ENCODE measurements around the gene YIPF7. TPM values are rescaled to one million over a fixed set of nuclear protein-coding genes. Genes with fewer than 3 reads are reported as not detected.

Gene YIPF7
- total RNA-seq, 1 donor from 2014 or later, result not detected

- H3K27me3 Mint-ChIP-seq (ENCODE audit: unreplicated experiment), result peaks cover 10% of the 10 kb centered on the region
- H3K9me3 Mint-ChIP-seq (ENCODE audit: unreplicated experiment), result no peaks in the 10 kb centered on the region
- TF ChIP-seq CTCF (IDR thresholded peaks at IDR 0.05), result no peak
- H3K4me1 Mint-ChIP-seq (ENCODE audit: unreplicated experiment), result peaks cover 31% of the 10 kb centered on the region
- peak; percentile 94 for DNase-seq (ENCODE audit: extremely low spot score, unreplicated experiment)
- H3K36me3 Mint-ChIP-seq (ENCODE audit: unreplicated experiment), result peaks cover 2% of the 10 kb centered on the region
- peak within 1 kb of the TSS; percentile 99 for H3K27ac Mint-ChIP-seq (ENCODE audit: unreplicated experiment)
- peak within 1 kb of the TSS; percentile 95 for H3K4me3 Mint-ChIP-seq (ENCODE audit: unreplicated experiment)
These were observed 26.9 kb upstream of the YIPF7 start, which contains the start of gene GUF1 for GRCh38 chr4:44678094-44679041. TSS of gene GUF1 (plus strand) at chr4:44678420. CDS start at chr4:44678623, 203 bp downstream.

DNA sequence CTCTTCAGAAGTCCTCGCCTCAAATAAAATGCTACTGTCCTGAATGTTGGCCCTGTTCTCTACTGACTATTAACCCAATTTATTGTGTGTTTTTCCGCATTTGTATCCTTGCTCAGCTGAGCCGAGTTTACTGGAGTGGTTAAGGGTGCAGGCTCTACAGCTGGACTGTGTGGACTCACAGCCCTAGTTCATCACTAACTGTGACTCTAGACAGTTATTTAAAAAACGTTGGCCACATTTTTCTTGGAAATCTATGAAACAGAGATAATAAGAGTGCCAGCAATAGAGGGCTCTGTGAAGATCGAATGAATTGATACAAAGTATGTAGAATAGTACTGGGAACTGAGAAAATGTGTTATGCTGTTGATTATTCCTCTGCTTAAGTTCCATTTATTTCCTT lies 23.9 kb upstream of the YIPF7 start:
- Mint-ChIP-seq H3K9me3 (ENCODE audit: unreplicated experiment) (no peaks in the 10 kb centered on the region), H3K4me1 (ENCODE audit: unreplicated experiment) (peaks cover 23% of the 10 kb centered on the region), H3K27ac (ENCODE audit: unreplicated experiment) (no peak overlapping the region), H3K27me3 (ENCODE audit: unreplicated experiment) (peaks cover 19% of the 10 kb centered on the region), H3K4me3 (ENCODE audit: unreplicated experiment) (no peak overlapping the region), H3K36me3 (ENCODE audit: unreplicated experiment) (no peaks in the 10 kb centered on the region)
- no peak for TF ChIP-seq CTCF (IDR thresholded peaks at IDR 0.05)
- no peak for DNase-seq (ENCODE audit: extremely low spot score, unreplicated experiment)

GRCh38 chr4:44674471-44674870 lies 23.0 kb upstream of the YIPF7 start:
- no peaks in the 10 kb centered on the region for H3K36me3 Mint-ChIP-seq (ENCODE audit: unreplicated experiment)

GRCh38 chr4:44671636-44672035 lies 20.2 kb upstream of the YIPF7 start:
- Mint-ChIP-seq H3K27me3 (ENCODE audit: unreplicated experiment) (peaks cover 28% of the 10 kb centered on the region), H3K36me3 (ENCODE audit: unreplicated experiment) (no peaks in the 10 kb centered on the region), H3K4me3 (ENCODE audit: unreplicated experiment) (no peak overlapping the region), H3K9me3 (ENCODE audit: unreplicated experiment) (no peaks in the 10 kb centered on the region), H3K4me1 (ENCODE audit: unreplicated experiment) (no peaks in the 10 kb centered on the region), H3K27ac (ENCODE audit: unreplicated experiment) (no peak overlapping the region)
- no peak for DNase-seq (ENCODE audit: extremely low spot score, unreplicated experiment)
- no peak for TF ChIP-seq CTCF (IDR thresholded peaks at IDR 0.05)

More at GRCh38 chr4:44674471-44674870, 23.0 kb upstream of the YIPF7 start:
- peak; percentile 37 for TF ChIP-seq CTCF (IDR thresholded peaks at IDR 0.05)
- H3K27ac Mint-ChIP-seq (ENCODE audit: unreplicated experiment), result no peak overlapping the region
- H3K27me3 Mint-ChIP-seq (ENCODE audit: unreplicated experiment), result peaks cover 24% of the 10 kb centered on the region
- no peaks in the 10 kb centered on the region for H3K9me3 Mint-ChIP-seq (ENCODE audit: unreplicated experiment)
- peaks cover 17% of the 10 kb centered on the region for H3K4me1 Mint-ChIP-seq (ENCODE audit: unreplicated experiment)
- no peak overlapping the region for H3K4me3 Mint-ChIP-seq (ENCODE audit: unreplicated experiment)
- no peak for DNase-seq (ENCODE audit: extremely low spot score, unreplicated experiment)

DNA sequence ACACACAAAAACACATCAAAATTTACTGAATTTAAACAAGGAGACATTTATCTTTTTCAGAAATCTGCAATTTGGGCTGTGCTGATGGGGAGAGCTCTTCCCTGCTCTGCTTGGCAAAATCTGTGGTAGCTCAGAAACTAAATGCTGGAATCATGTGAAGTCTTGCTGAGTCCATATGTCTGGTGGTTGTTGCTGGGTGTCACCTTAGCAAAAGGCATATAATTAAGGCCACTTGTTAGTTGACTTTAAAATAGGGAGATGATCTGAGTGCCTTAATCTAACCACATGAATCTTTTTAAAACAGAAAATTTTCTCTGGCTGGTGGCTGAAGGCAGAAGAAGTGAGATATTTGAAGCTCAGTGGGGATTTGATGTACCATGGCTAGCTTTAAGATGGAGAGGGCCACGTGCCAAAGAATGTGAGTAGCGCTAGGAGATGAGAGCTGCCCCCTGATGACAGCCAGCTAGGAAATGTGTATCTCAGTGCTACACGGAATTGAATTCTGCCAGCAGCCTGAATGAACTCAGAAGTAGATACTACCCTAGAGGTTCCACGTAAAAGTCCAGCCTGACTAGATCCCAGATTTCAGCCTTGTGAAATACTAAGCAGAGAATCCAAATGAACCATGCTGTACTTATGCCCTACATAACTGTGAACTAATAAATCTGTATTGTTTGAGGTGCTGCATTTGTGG lies 19.2 kb upstream of the YIPF7 start:
- no peak for TF ChIP-seq CTCF (IDR thresholded peaks at IDR 0.05)
- no peak overlapping the region for H3K27ac Mint-ChIP-seq (ENCODE audit: unreplicated experiment)
- H3K9me3 Mint-ChIP-seq (ENCODE audit: unreplicated experiment), result no peaks in the 10 kb centered on the region
- no peak overlapping the region for H3K4me3 Mint-ChIP-seq (ENCODE audit: unreplicated experiment)
- H3K36me3 Mint-ChIP-seq (ENCODE audit: unreplicated experiment), result no peaks in the 10 kb centered on the region
- H3K27me3 Mint-ChIP-seq (ENCODE audit: unreplicated experiment), result peaks cover 27% of the 10 kb centered on the region
- DNase-seq (ENCODE audit: extremely low spot score, unreplicated experiment), result no peak
- H3K4me1 Mint-ChIP-seq (ENCODE audit: unreplicated experiment), result no peaks in the 10 kb centered on the region
